Skeletal muscle tissue (tissue), 4 donors: ENCODE results near the gene LGALS9. TPM values are rescaled to one million over a fixed set of nuclear protein-coding genes. Genes with fewer than 3 reads are reported as not detected.

Source experiments
- H3K27ac ChIP-seq: one replicate; pipeline ENCODE4 v1.7.0; 2013; ENCODE audit warnings: mild to moderate bottlenecking, low read depth, low read length, inconsistent platforms
- H3K27me3 ChIP-seq, 3 donors: one replicate each; pipeline ENCODE4 v1.7.0; 2013; ENCODE audit warnings: low read length in 3 of 3; ENCODE audit not compliant: control insufficient read depth in 3 of 3, insufficient read depth in 3 of 3
- H3K36me3 ChIP-seq, 3 donors: one replicate each; pipeline ENCODE4 v1.7.0; 2013; ENCODE audit warnings: low read length in 3 of 3; ENCODE audit not compliant: control insufficient read depth in 3 of 3, insufficient read depth in 3 of 3
- H3K4me1 ChIP-seq, 3 donors: one replicate each; pipeline ENCODE4 v1.7.0; 2013; ENCODE audit warnings: low read length in 3 of 3, mild to moderate bottlenecking in 3 of 3; ENCODE audit not compliant: control insufficient read depth in 3 of 3, insufficient read depth in 3 of 3
- H3K4me3 ChIP-seq, 3 donors: one replicate each; pipeline ENCODE4 v1.7.0; 2013; ENCODE audit warnings: low read length in 3 of 3
- H3K9ac ChIP-seq, 3 donors: one replicate each; pipeline ENCODE4 v1.7.0; 2013; ENCODE audit warnings: low read length in 3 of 3, mild to moderate bottlenecking in 3 of 3, moderate library complexity in 2 of 3, low read depth in 1 of 3
- H3K9me3 ChIP-seq, 3 donors: one replicate each; pipeline ENCODE4 v1.7.0; 2013; ENCODE audit warnings: low read length in 3 of 3; ENCODE audit not compliant: control insufficient read depth in 3 of 3
- total RNA-seq: library from RNA; depleted of rRNA; stranded (reverse); fragments of >200 nt; gene quantifications from one replicate; pipeline ENCODE4 v1.2.3, GENCODE V29; 2014
- donor health status: Osteomylitis.

The LGALS9 gene
- 3.1 TPM for total RNA-seq

DNA sequence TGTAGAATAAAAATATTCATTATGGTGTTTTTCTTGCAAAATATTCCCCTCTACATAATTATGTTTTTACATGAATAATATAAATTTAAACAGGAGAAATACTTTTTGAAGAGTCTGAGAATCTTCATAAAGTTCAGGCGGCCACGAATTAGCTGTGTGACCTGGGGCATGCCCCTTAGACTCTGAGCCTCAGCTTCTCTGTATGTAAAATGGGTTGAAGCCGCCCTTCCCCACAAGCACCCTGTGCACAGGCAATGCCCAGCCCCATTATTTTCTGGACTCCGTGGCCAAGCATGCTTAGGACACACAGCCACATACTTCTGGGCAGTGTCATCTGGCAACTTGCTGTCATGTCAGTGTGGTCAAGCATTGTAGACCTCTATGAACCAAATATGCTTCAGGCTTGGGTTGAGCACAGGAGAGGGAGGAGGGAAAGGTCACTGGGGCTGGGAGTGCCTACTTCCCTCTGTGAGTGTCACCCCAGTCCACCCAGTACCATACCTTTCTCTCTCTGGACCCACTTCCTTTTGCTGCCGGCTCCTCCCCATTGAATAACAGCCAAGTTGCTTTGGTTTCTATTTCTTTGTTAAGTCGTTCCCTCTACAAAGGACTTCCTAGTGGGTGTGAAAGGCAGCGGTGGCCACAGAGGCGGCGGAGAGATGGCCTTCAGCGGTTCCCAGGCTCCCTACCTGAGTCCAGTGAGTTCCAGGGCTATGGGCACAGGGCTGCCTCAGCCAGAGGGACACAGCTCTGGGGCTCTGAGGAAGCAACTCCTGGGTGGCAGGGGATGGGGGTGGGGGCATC lies at the start of gene LGALS9:
Gene LGALS9, plus strand, starts transcription at position 582 of the 804 bp plus-strand sequence. Its CDS starts 78 bp downstream, at position 660.
- Histone ChIP-seq H3K9ac (peak within 1 kb of the TSS; percentile 6 to 53 (median 40)), H3K27ac (peak within 1 kb of the TSS; percentile 56), H3K4me3 (peak within 1 kb of the TSS; percentile 64 to 68 (median 67)), H3K9me3 (no peaks in the 10 kb centered on the region), H3K4me1 (peaks cover 24 to 34% (median 32%) of the 10 kb centered on the region in 3 donors), H3K36me3 (peaks cover 0 to 3% (median 0%) of the 10 kb centered on the region in 3 donors), H3K27me3 (no peaks in the 10 kb centered on the region)

GRCh38 chr17:27582696-27583095 lies 48.3 kb upstream of the LGALS9 start:
- Histone ChIP-seq H3K9ac (peak overlapping the region in 1 of 3 donors; percentile 25), H3K27ac (no peak overlapping the region), H3K27me3 (no peaks in the 10 kb centered on the region), H3K36me3 (peaks cover 41 to 42% (median 42%) of the 10 kb centered on the region in 3 donors), H3K4me3 (no peak overlapping the region), H3K9me3 (no peaks in the 10 kb centered on the region), H3K4me1 (peaks cover 50 to 80% (median 57%) of the 10 kb centered on the region in 3 donors)

GRCh38 chr17:27585153-27585681 lies 45.8 kb upstream of the LGALS9 start:
- Histone ChIP-seq H3K4me1 (peaks cover 26 to 57% (median 35%) of the 10 kb centered on the region in 3 donors), H3K27me3 (no peaks in the 10 kb centered on the region), H3K9me3 (no peaks in the 10 kb centered on the region), H3K9ac (no peak overlapping the region), H3K27ac (no peak overlapping the region), H3K4me3 (no peak overlapping the region), H3K36me3 (peaks cover 53 to 65% (median 54%) of the 10 kb centered on the region in 3 donors)

DNA sequence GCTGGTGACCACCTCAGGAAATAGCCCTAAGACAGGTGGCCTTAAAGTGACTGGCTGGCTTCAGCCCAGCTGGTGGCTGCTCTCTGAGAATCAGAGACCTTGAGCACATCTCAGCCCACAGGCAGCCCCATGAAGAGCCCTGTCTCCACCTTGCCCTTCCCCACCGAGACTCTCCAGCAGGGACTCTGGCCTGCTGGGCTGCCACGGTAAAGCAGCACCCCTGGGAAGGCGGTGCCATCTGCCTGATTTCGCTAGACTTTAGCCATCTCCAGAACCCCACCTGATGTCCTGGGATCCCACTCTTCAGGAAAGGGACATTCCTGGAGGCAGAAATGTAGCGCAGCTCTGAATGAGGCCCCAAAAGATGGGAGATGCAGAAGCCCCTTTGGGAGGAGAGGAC lies 45.2 kb upstream of the LGALS9 start:
- peaks cover 24 to 57% (median 33%) of the 10 kb centered on the region in 3 donors for H3K4me1 ChIP-seq
- peak overlapping the region; percentile 55 for H3K27ac ChIP-seq
- H3K9ac ChIP-seq: no peak overlapping the region
- no peaks in the 10 kb centered on the region for H3K27me3 ChIP-seq
- no peak overlapping the region for H3K4me3 ChIP-seq
- H3K36me3 ChIP-seq: peaks cover 57 to 71% (median 59%) of the 10 kb centered on the region in 3 donors
- H3K9me3 ChIP-seq: no peaks in the 10 kb centered on the region

- H3K27ac ChIP-seq: peak overlapping the region; percentile 55
- H3K4me3 ChIP-seq: no peak overlapping the region
- H3K9me3 ChIP-seq: no peaks in the 10 kb centered on the region
- H3K9ac ChIP-seq: no peak overlapping the region
- H3K27me3 ChIP-seq: no peaks in the 10 kb centered on the region
- peaks cover 60 to 75% (median 60%) of the 10 kb centered on the region in 3 donors for H3K36me3 ChIP-seq
- H3K4me1 ChIP-seq: peaks cover 26 to 57% (median 32%) of the 10 kb centered on the region in 3 donors
These were observed 44.7 kb upstream of the LGALS9 start for GRCh38 chr17:27586203-27586721.

DNA sequence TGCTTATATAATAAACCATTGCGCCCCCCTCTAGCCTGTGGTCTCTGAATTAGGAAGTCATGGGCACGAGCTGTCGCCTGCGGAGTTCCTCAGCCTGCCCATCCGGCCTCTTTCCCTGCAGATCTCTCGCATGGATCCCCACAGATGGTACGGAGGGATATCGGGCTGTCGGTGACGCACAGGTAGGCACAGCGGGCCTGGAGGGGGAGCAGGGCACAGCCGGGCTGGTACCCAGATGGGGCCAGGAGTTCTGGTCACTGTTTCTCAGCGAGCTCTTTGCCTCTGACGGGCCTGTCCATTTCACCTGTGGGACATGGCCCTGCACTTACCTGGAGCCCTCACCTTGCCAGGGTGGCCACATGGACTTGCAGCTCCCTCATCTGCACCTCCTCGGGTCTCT lies 42.6 kb upstream of the LGALS9 start:
- no peaks in the 10 kb centered on the region for H3K27me3 ChIP-seq
- H3K27ac ChIP-seq: no peak overlapping the region
- peaks cover 68 to 91% (median 73%) of the 10 kb centered on the region in 3 donors for H3K36me3 ChIP-seq
- no peak overlapping the region for H3K4me3 ChIP-seq
- H3K9me3 ChIP-seq: no peaks in the 10 kb centered on the region
- peaks cover 37 to 58% (median 44%) of the 10 kb centered on the region in 3 donors for H3K4me1 ChIP-seq
- no peak overlapping the region for H3K9ac ChIP-seq

DNA sequence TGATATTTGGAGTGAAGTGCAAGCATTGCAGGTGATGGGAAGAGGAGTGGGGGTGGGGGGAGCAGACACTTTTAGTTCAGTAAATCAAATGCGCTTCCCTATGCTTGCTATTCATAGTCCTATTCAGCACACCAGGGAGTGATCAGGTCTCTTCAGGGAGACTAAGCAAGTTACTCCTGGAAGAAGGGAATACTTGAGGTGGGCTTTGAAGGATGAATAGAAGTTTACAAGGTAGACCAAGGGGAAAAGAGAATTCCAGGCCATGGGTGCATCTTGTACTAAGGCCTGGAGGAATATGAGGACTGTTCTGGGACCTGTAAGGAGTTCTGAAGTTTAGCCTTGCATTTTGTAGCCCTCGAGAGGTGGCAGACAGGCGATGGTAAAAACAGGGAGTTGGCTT lies 40.1 kb upstream of the LGALS9 start:
- peaks cover 34 to 61% (median 44%) of the 10 kb centered on the region in 3 donors for H3K4me1 ChIP-seq
- H3K36me3 ChIP-seq: peaks cover 70 to 92% (median 78%) of the 10 kb centered on the region in 3 donors
- no peaks in the 10 kb centered on the region for H3K27me3 ChIP-seq
- no peak overlapping the region for H3K4me3 ChIP-seq
- H3K9me3 ChIP-seq: no peaks in the 10 kb centered on the region
- H3K27ac ChIP-seq: peak overlapping the region; percentile 89
- no peak overlapping the region for H3K9ac ChIP-seq

DNA sequence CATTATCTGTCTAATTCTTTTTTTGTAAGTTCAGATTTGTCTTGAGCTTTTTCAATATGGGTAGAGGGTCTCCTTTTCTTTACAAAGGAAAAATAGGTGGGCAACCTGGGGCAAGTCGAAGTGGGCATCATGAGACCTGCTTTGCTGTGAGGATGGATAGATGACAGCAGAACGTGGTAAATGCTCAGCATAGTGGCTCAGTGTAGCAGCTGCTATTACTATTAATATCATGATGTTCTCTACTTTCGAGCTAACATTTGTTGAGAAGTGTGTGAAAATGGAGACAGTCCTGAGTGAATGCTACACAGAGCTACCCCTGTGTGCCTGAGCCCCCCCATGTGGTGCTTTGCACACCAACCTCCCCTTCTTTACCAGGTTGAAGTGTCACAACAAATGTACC lies 39.0 kb upstream of the LGALS9 start:
- no peaks in the 10 kb centered on the region for H3K27me3 ChIP-seq
- H3K27ac ChIP-seq: peak overlapping the region; percentile 89
- peaks cover 34 to 56% (median 40%) of the 10 kb centered on the region in 3 donors for H3K4me1 ChIP-seq
- H3K4me3 ChIP-seq: no peak overlapping the region
- H3K9me3 ChIP-seq: no peaks in the 10 kb centered on the region
- H3K9ac ChIP-seq: peak overlapping the region; percentile 54 to 63 (median 62)
- H3K36me3 ChIP-seq: peaks cover 71 to 93% (median 79%) of the 10 kb centered on the region in 3 donors

DNA sequence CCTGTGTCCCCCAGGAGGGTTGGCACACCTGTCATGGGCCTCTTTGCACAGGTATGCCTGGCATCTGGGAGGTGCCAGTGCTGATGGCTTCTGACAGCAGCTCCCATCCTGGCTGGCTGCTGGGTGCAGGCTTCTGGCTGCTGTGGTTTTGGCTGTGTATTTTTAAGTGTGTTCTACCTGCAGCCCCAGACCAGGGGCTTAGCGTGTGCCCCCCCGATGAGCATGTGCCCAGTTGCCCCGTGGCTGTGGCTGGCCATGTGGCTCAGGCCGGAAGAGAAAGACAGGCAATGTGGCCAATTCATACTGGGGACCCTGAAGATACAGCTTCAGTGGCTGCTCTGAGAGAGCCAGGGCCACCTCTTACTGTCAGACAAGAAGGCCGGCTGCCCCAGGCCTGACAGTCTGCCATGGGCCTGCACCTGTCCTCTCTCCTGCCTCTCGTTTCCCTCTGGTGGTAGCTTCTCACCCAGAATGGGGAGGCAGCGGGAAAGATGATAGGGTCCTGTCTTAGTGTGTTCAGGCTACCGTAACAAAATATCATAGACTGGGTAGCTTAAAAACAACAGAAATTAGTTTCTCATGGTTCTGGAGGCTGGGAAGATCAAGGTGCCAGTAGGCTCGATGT lies 37.6 kb upstream of the LGALS9 start:
- Histone ChIP-seq H3K4me1 (peaks cover 34 to 56% (median 37%) of the 10 kb centered on the region in 3 donors), H3K4me3 (peak overlapping the region in 1 of 3 donors; percentile 35), H3K9ac (peak overlapping the region; percentile 2 to 54 (median 54)), H3K27ac (peak overlapping the region; percentile 89), H3K27me3 (no peaks in the 10 kb centered on the region), H3K36me3 (peaks cover 72 to 93% (median 80%) of the 10 kb centered on the region in 3 donors), H3K9me3 (no peaks in the 10 kb centered on the region)
